Activated T-cell treated with anti-CD3 and anti-CD28 coated beads for 24 hours (primary cell): Measurements from ENCODE around the gene ZNF207.
"Not testable (repeated sequence)": the region's sequence is repeated elsewhere in the genome, so short reads cannot be mapped to it uniquely, and the experiment has no call there.

Experiments used
- DNase-seq: peaks from one replicate; pipeline ENCODE4 v3.0.0-alpha.2; 2020; ENCODE audit warnings: low read depth

The ZNF207 gene

DNA sequence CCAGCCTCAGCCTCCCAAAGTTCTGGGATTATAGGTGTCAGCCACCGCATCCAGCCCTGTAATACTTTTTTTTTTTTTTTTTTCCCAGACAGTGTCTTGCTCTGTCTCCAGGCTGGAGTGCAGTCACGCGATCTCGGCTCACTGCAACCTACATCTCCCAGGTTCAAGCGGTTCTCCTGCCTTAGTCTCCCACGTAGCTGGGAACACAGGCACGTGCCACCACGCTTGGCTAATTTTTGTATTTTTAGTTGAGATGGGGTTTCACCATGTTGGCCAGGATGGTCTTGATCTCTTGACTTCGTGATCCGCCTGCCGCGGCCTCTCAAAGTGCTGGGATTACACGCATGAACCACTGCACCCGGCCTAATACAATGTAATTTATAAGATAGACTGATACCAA, 38.2 kb downstream of the ZNF207 start:
- DNase-seq: not testable (repeated sequence)

DNA sequence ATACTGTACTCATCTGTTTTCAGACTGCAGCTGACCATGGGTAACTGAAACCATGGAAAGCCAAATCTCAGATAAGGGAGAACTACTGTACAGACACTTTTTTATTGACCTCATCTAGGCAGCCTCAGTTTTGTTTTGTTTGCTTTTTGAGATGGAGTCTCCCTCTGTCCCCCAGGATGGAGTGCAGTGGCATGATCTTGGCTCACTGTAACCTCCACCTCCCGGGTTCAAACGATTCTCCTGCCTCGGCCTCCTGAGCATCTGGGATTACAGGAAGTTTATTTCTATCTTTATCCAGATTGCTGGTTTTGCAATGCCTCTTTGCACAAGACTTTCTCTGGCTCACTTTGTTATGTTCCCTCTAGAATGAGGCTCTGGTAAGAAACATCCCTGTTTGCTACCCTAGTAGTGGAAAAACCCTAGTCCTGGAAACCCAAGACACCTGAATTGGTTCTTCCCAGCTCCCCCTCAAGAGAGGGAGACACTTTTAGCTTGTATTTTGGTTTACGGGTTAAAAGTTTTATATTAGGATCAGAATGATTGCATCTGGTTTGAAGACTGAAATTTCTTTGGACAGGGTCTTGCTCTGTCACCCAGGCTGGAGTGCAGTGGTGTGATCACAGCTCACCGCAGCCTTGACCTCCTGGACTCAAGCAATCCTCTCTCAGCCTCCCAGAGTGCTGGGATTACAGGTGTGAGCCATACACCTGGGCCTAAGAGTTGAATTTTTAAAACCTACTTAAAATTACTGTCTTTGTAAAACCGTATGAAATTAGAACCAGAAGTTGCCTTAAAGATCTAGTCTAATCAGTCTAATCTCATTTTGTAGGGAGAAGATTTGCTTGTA, 38.9 kb downstream of the ZNF207 start:
- no peak for DNase-seq

DNA sequence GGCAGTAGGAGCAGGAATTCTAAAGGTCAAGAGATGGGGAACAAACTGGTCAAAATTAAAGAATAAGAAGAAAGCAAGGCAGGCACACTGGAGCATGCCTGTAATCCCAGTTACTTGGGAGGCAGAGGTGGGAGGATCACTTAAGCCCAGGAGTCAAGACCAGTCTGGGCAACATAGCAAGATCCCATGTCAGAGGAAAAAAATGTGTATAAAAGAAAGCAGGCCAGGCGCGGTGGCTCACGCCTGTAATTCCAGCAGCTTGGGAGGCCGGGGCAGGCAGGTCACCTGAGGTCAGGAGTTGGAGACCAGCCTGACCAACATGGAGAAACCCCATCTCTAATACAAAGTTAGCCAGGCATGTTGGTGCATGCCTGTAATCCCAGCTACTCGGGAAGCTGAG, 43.9 kb downstream of the ZNF207 start:
- DNase-seq: no peak

DNA sequence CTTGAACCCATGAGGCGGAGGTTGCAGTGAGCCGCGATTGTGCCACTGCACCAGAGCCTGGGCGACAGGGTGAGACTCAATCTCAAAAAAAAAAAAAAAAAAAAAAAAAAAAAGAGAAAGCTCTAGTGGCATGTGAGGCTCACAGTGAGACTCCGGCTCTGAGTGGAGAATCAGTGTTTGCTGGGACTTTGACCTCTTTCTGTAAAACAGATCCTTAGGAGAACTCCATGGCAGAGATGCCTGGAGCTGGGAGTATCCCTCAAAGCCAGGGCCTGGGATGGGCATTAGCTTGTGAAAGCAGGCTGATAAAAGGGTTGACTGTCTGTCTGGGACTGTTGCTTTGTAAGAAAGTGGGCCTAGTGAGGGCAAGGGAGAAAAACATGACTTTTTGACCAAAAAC, 46.4 kb downstream of the ZNF207 start:
- no peak for DNase-seq

DNA sequence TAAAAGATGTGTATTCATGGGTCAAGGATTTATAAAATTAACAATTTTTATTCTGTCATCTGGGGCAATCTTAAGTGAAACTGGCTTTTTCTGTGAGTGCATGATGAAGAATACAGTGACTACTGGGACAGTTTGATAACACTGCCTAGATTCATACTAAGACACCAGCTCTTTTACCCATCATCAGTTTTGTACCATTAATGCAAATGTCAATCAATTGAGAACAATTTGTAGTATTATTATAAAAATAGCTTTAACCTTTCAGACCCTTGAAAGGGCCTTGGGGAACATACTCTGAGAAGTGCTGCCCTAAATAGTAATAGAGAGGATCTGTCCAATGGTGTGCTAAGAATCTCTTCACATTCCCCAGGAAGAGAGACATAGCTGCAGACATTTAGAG, 49.0 kb downstream of the ZNF207 start:
- DNase-seq: no peak

DNA sequence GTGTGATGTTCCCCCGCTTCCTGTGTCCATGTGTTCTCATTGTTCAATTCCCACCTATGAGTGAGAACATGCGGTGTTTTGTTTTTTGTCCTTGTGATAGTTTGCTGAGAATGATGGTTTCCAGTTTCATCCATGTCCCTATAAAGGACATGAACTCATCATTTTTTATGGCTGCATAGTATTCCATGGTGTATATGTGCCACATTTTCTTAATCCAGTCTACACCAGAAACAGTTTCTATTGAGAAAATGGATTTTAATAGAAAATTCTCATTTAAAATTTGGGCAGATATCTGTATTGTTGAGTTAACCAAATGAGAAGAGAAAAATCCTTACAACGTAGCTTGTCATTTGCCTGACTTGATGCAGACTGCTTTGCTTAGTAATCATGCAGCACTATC, 60.1 kb downstream of the ZNF207 start:
- not testable (repeated sequence) for DNase-seq

DNA sequence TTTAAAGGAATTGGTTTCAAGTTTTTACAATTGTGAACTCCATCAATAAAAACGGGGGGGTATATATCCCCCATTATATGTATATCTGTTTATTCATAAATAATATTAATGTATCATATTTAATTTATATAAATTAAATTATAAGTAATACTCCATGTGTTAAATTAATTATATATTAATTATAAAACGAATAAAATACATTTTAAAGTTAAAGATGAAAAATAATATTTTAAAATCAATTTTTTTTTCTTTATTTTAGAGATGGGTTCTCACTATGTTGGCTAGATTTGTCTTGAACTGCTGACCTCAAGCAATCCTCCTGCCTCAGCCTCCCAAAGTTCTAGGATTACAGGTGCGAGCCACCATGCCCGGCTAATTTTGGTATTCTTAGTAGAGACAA, 76.9 kb downstream of the ZNF207 start:
- DNase-seq: no peak

DNA sequence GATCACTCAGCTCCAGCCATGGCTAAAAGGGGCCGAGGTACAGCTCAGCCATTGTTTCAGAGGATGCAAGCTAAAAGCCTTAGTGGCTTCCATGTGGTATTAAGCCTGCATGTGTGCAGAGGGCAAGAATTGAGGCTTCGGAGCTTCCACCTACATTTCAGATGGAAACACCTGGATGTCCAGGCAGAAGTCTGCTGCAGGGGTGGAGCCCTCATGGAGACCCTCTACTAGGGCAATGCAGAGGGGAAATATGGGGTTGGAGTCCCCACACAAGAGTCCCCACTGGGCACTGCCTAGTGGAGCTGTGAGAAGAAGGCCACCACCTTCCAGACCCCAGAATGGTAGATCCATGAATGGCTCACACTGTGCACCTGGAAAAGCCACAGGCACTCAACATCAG, 79.6 kb downstream of the ZNF207 start:
- no peak for DNase-seq
